ENCODE data around the gene SEC62. TPM values are rescaled to one million over a fixed set of nuclear protein-coding genes. Genes with fewer than 3 reads are reported as not detected.

The SEC62 gene
- total and polyA plus RNA-seq, 9 of the 15 experiments (the other 6 are each of a cell fraction or from before 2014, with no cell fraction given): 34.5 to 152 (median 51.8) TPM

GRCh38 chr3:169945313-169945712 is 21.3 kb upstream of the SEC62 start (continued):
- TF ChIP-seq XRCC3 (IDR thresholded peaks at IDR 0.05) (no peak), CTBP1 (IDR thresholded peaks at IDR 0.05; ENCODE audit: borderline replicate concordance) (peak; percentile 64; the same call in 1 of the 2 replicates), HIVEP1 (CRISPR knock-in tag; IDR thresholded peaks at IDR 0.05) (no peak), NR0B1 (IDR thresholded peaks at IDR 0.05; ENCODE audit: partially characterized antibody) (no peak), DDX20 (tag; IDR thresholded peaks at IDR 0.05; ENCODE audit: low read depth) (no peak), LARP7 (IDR thresholded peaks at IDR 0.05) (no peak), EHMT2 (IDR thresholded peaks at IDR 0.05) (no peak), POLR2A (conservative IDR thresholded peaks at IDR 0.05) (no peak), SFPQ (IDR thresholded peaks at IDR 0.05; ENCODE audit: low read depth, low read length) (no peak), ARID4B (CRISPR knock-in tag; IDR thresholded peaks at IDR 0.05) (no peak), NFRKB (IDR thresholded peaks at IDR 0.05; ENCODE audit: low read depth) (no peak), AFF1 (IDR thresholded peaks at IDR 0.05; ENCODE audit: low read depth in 1 of 2, partially characterized antibody in 2 of 2) (peak in 1 of 2 experiments; percentile 21), GATA2 (CRISPR knock-in tag; IDR thresholded peaks at IDR 0.05) (no peak), KAT7 (CRISPR knock-in tag; IDR thresholded peaks at IDR 0.05; ENCODE audit: borderline replicate concordance) (no peak), PTTG1 (tag; IDR thresholded peaks at IDR 0.05; ENCODE audit: low read depth) (no peak), NR4A1 (CRISPR knock-in tag; IDR thresholded peaks at IDR 0.05) (no peak), NR4A1 (tag; IDR thresholded peaks at IDR 0.05) (no peak), BRD4 (IDR thresholded peaks at IDR 0.05) (no peak), TEAD1 (CRISPR knock-in tag; IDR thresholded peaks at IDR 0.05) (no peak)
